Measurements from ENCODE around the gene TNFSF13. TPM values are rescaled to one million over a fixed set of nuclear protein-coding genes. Genes with fewer than 3 reads are reported as not detected.

TNFSF13 gene
- total RNA-seq, 1 donor from 2014 or later: 0.31 TPM

GRCh38 chr17:7575481-7575883 lies 16.9 kb downstream of the TNFSF13 start:
- no peak for DNase-seq

GRCh38 chr17:7575959-7576358 lies 17.4 kb downstream of the TNFSF13 start:
- DNase-seq: no peak

GRCh38 chr17:7576432-7576937 lies 17.9 kb downstream of the TNFSF13 start:
- DNase-seq: no peak

GRCh38 chr17:7577327-7578199 lies 19.0 kb downstream of the TNFSF13 start:
- DNase-seq: no peak

GRCh38 chr17:7579001-7579833 lies 20.7 kb downstream of the TNFSF13 start, which contains the start of gene CD68:
Gene CD68, plus strand, starts transcription at chr17:7579638. Its CDS starts 40 bp downstream, at chr17:7579678.
- no peak for DNase-seq

- DNase-seq: no peak
Measured at GRCh38 chr17:7579834-7580603, 21.5 kb downstream of the TNFSF13 start.

GRCh38 chr17:7580604-7581575 lies 22.3 kb downstream of the TNFSF13 start:
- no peak for DNase-seq

GRCh38 chr17:7582396-7583252 lies 24.1 kb downstream of the TNFSF13 start:
- DNase-seq: no peak

- DNase-seq: peak; percentile 93
Measured at GRCh38 chr17:7583253-7584109, 24.9 kb downstream of the TNFSF13 start, which contains the start of gene MPDU1. Gene MPDU1, plus strand, starts transcription at chr17:7583852. Its CDS starts 11 bp downstream, at chr17:7583863.

- DNase-seq: no peak
Measured at GRCh38 chr17:7586673-7587419, 28.3 kb downstream of the TNFSF13 start.

GRCh38 chr17:7587420-7588151 lies 29.0 kb downstream of the TNFSF13 start:
- no peak for DNase-seq

- DNase-seq: no peak
Measured at GRCh38 chr17:7588553-7589203, 30.1 kb downstream of the TNFSF13 start.

GRCh38 chr17:7589204-7589868 lies 30.8 kb downstream of the TNFSF13 start:
- DNase-seq: peak; percentile 76

GRCh38 chr17:7589891-7590691 lies 31.5 kb downstream of the TNFSF13 start, which contains the start of gene SOX15:
Gene SOX15, minus strand, starts transcription at chr17:7590094. Its CDS starts 418 bp downstream, at chr17:7589676.
- DNase-seq: no peak

GRCh38 chr17:7590743-7591142 lies 32.2 kb downstream of the TNFSF13 start:
- no peak for DNase-seq
